ENCODE results near the gene USP17L30.
"Not testable (repeated sequence)": the region's sequence is repeated elsewhere in the genome, so short reads cannot be mapped to it uniquely, and the experiment has no call there.

GRCh38 chr4:9343848-9344247 lies 19.1 kb upstream of the USP17L30 start, which contains the start of gene USP17L27:
- TF ChIP-seq CTCF, POLR2A (IDR thresholded peaks at IDR 0.05): not testable (repeated sequence)

Measured in uterus (tissue), 2 donors.